Natural killer cell (primary cell): Measurements from ENCODE around the gene DUSP8. TPM values are rescaled to one million over a fixed set of nuclear protein-coding genes. Genes with fewer than 3 reads are reported as not detected.
A peak's percentile ranks its signal among the peaks of the same experiment; 100 is the strongest.

ENCODE experiments used
- ATAC-seq, 3 donors: fragments of 150-1000 bp in 2 of 3; fragments of 200-7000 bp in 1 of 3; cut with Tn5 transposase; 1 replicate in 1 of 3; 2 replicates in 2 of 3; pipeline ENCODE4 v1.10.0; 2021; ENCODE audit warnings: mild to moderate bottlenecking in 2 of 3, moderate library complexity in 2 of 3
- DNase-seq, 2 donors: peaks; one replicate each; pipeline versions ENCODE4 v3.0.0 to v3.0.0-alpha.2; 2013 to 2021; ENCODE audit warnings: mixed read lengths in 1 of 2
- H3K27ac ChIP-seq: one replicate; pipeline ENCODE4 v1.5.1; 2013; ENCODE audit warnings: mild to moderate bottlenecking, low read length
- H3K27me3 ChIP-seq: one replicate; pipeline ENCODE4 v1.6.1; 2013; ENCODE audit warnings: low read length; ENCODE audit not compliant: control insufficient read depth, insufficient read depth
- H3K36me3 ChIP-seq: one replicate; pipeline ENCODE4 v1.6.1; 2013; ENCODE audit warnings: low read length; ENCODE audit not compliant: control insufficient read depth, insufficient read depth
- H3K4me1 ChIP-seq: one replicate; pipeline ENCODE4 v1.6.1; 2013; ENCODE audit warnings: low read length; ENCODE audit not compliant: control insufficient read depth, insufficient read depth
- H3K4me3 ChIP-seq: one replicate; pipeline ENCODE4 v1.5.1; 2013; ENCODE audit warnings: low read length
- H3K9me3 ChIP-seq: one replicate; pipeline ENCODE4 v1.6.1; 2013; ENCODE audit warnings: low read length; ENCODE audit not compliant: control insufficient read depth, insufficient read depth
- H3K27ac Mint-ChIP-seq, 2 donors: one replicate each; pipeline ENCODE4 v1.8.0; 2022; ENCODE audit warnings: mild to moderate bottlenecking in 2 of 2, mixed read lengths in 2 of 2, moderate library complexity in 1 of 2
- H3K27me3 Mint-ChIP-seq, 2 donors: one replicate each; pipeline ENCODE4 v1.8.0; 2022; ENCODE audit warnings: low read depth in 2 of 2, mixed read lengths in 2 of 2
- H3K36me3 Mint-ChIP-seq: one replicate; pipeline ENCODE4 v1.8.0; 2022; ENCODE audit warnings: mixed read lengths
- H3K4me1 Mint-ChIP-seq, 2 donors: one replicate each; pipeline ENCODE4 v1.8.0; 2022; ENCODE audit warnings: mixed read lengths in 2 of 2
- H3K4me3 Mint-ChIP-seq: one replicate; pipeline ENCODE4 v1.8.0; 2022; ENCODE audit warnings: mild to moderate bottlenecking, moderate library complexity, mixed read lengths
- H3K9me3 Mint-ChIP-seq, 2 donors: one replicate each; pipeline ENCODE4 v1.8.0; 2022; ENCODE audit warnings: mixed read lengths in 2 of 2
- CTCF ChIP-seq: fragments of 200-600 bp; IDR thresholded peaks from one replicate; pipeline ENCODE4 v1.8.0; 2022; ENCODE audit warnings: antibody characterized with exemption
- WGBS: methylation state at CpG from one replicate; pipeline ENCODE4 v1.1.7; 2013; ENCODE audit warnings: missing lambda C conversion rate; ENCODE audit not compliant: insufficient coverage; 5-methylcytosine and 5-hydroxymethylcytosine counted together
- intact Hi-C: fragments of 100-400 bp; cut with micrococcal nuclease; formaldehyde crosslinking; loops from one replicate; pipeline ENCODE4 v1.14.2; 2022
- total RNA-seq, 4 donors: library from RNA; stranded (reverse); fragments of 120-200 nt in 1 of 4; gene quantifications; one replicate each; pipeline versions ENCODE4 v1.2.3 to v1.2.4, GENCODE V29; 2013 to 2022

The DUSP8 gene
- 10 to 100 TPM; 24.1 to 47.3 (median 38.4) TPM for total RNA-seq
- total RNA-seq (2013): 0.47 TPM

- no peaks in the 10 kb centered on the region for H3K9me3 ChIP-seq
- H3K36me3 Mint-ChIP-seq: no peaks in the 10 kb centered on the region
- peak within 1 kb of the TSS; percentile 41 for H3K4me3 ChIP-seq
- H3K27me3 ChIP-seq: peaks cover 9% of the 10 kb centered on the region
- TF ChIP-seq CTCF: no peak
- ATAC-seq: peak; percentile 50 to 75 (median 67)
- H3K4me1 Mint-ChIP-seq: peaks cover 10 to 45% of the 10 kb centered on the region in 2 donors
- no peaks in the 10 kb centered on the region for H3K36me3 ChIP-seq
- peak within 1 kb of the TSS; percentile 80 for H3K27ac ChIP-seq
- peak within 1 kb of the TSS; percentile 78 for H3K4me3 Mint-ChIP-seq
- H3K27ac Mint-ChIP-seq: peak within 1 kb of the TSS; percentile 76 to 94
- under 1% methylated on average over 124 of the region's 124 CpGs for WGBS
- H3K4me1 ChIP-seq: peaks cover 53% of the 10 kb centered on the region
- no peaks in the 10 kb centered on the region for H3K9me3 Mint-ChIP-seq
- DNase-seq: peak; percentile 97 to 98
- intact Hi-C loops: loop anchor here (5.0 kb wide), 2 partner anchors 280 to 370 kb away; partner anchors contain the start of gene LSP1
- H3K27me3 Mint-ChIP-seq: peaks cover 0 to 17% of the 10 kb centered on the region in 2 donors
Measured at GRCh38 chr11:1572197-1573076, at the start of gene DUSP8. DUSP8 (minus strand) TSS chr11:1572271; CDS start chr11:1565826, 6,445 bp downstream.

GRCh38 chr11:1619449-1619848 lies 47.4 kb upstream of the DUSP8 start:
- peak; percentile 21 to 59 (median 48) for ATAC-seq
- Mint-ChIP-seq H3K27ac (no peak overlapping the region), H3K4me3 (no peak overlapping the region), H3K9me3 (no peaks in the 10 kb centered on the region), H3K4me1 (peaks cover 0 to 5% of the 10 kb centered on the region in 2 donors), H3K36me3 (no peaks in the 10 kb centered on the region), H3K27me3 (peaks cover 30 to 56% of the 10 kb centered on the region in 2 donors)
- no peaks in the 10 kb centered on the region for H3K4me1 ChIP-seq
- intact Hi-C loops: no loop called here
- H3K9me3 ChIP-seq: no peaks in the 10 kb centered on the region
- TF ChIP-seq CTCF: no peak
- WGBS: 52% methylated on average over 10 of the region's 10 CpGs
- peak in 1 of 2 donors; percentile 48 for DNase-seq
- H3K27ac ChIP-seq: no peak overlapping the region
- no peaks in the 10 kb centered on the region for H3K27me3 ChIP-seq
- no peak overlapping the region for H3K4me3 ChIP-seq
- no peaks in the 10 kb centered on the region for H3K36me3 ChIP-seq

- H3K27me3 Mint-ChIP-seq: peaks cover 33 to 62% of the 10 kb centered on the region in 2 donors
- WGBS: 90% methylated on average over 9 of the region's 10 CpGs
- H3K9me3 Mint-ChIP-seq: no peaks in the 10 kb centered on the region
- Histone ChIP-seq H3K27me3 (no peaks in the 10 kb centered on the region), H3K4me1 (no peaks in the 10 kb centered on the region), H3K36me3 (no peaks in the 10 kb centered on the region), H3K27ac (no peak overlapping the region), H3K4me3 (no peak overlapping the region), H3K9me3 (no peaks in the 10 kb centered on the region)
- ATAC-seq (no peak), DNase-seq (no peak)
- no peak for TF ChIP-seq CTCF
- H3K4me1 Mint-ChIP-seq: peaks cover 0 to 5% of the 10 kb centered on the region in 2 donors
- no peak overlapping the region for H3K4me3 Mint-ChIP-seq
- no peaks in the 10 kb centered on the region for H3K36me3 Mint-ChIP-seq
- H3K27ac Mint-ChIP-seq: peak overlapping the region in 1 of 2 donors; percentile 40
- intact Hi-C loops: no loop called here
Measured at GRCh38 chr11:1618231-1618630, 46.2 kb upstream of the DUSP8 start.
